NB4 (cell line): ENCODE results near the gene POTEF.
"Not testable (repeated sequence)": the region's sequence is repeated elsewhere in the genome, so short reads cannot be mapped to it uniquely, and the experiment has no call there.

Experiments used
- POLR2A ChIP-seq: IDR thresholded peaks from 2 replicates; pipeline ENCODE4 v1.6.1; 2011; ENCODE audit warnings: mild to moderate bottlenecking; ENCODE audit not compliant: insufficient read length; ENCODE audit errors: extremely low read depth
- TF ChIP-seq, protein P1 (sequence below): IDR thresholded peaks from one replicate; pipeline ENCODE4 v1.5.1; 2012; ENCODE audit warnings: low read depth, low read length
- TF ChIP-seq, protein P2 (sequence below): IDR thresholded peaks from 2 replicates; pipeline ENCODE4 v1.6.1; 2011; ENCODE audit warnings: low read depth, low read length

DNA sequence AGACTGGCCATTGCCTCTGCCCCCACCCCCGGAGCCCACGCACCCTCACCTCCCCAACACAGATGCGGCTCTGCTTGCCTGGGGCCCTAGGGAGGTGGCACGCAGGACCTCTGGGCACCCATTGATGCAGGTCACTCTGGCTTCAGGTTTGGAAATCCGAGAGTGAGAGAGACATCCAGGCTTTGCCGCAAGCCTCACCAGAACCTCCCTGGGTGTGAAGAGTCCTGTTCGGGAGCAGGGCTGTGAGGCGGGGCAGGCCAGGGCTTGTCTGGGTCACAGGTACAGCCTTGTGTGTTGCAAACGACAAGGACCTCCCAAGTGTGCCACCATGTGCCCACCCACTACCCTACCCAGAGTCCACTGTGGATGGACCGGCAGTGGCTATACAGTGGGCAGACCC is 7.5 kb upstream of the POTEF start:
- TF ChIP-seq, protein P1, sequence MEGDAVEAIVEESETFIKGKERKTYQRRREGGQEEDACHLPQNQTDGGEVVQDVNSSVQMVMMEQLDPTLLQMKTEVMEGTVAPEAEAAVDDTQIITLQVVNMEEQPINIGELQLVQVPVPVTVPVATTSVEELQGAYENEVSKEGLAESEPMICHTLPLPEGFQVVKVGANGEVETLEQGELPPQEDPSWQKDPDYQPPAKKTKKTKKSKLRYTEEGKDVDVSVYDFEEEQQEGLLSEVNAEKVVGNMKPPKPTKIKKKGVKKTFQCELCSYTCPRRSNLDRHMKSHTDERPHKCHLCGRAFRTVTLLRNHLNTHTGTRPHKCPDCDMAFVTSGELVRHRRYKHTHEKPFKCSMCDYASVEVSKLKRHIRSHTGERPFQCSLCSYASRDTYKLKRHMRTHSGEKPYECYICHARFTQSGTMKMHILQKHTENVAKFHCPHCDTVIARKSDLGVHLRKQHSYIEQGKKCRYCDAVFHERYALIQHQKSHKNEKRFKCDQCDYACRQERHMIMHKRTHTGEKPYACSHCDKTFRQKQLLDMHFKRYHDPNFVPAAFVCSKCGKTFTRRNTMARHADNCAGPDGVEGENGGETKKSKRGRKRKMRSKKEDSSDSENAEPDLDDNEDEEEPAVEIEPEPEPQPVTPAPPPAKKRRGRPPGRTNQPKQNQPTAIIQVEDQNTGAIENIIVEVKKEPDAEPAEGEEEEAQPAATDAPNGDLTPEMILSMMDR = not testable (repeated sequence)
- TF ChIP-seq, protein P2, sequence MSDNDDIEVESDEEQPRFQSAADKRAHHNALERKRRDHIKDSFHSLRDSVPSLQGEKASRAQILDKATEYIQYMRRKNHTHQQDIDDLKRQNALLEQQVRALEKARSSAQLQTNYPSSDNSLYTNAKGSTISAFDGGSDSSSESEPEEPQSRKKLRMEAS = not testable (repeated sequence)
- TF ChIP-seq POLR2A = not testable (repeated sequence)
